HCT116 (cell line): Measurements from ENCODE around the gene EML1. TPM values are rescaled to one million over a fixed set of nuclear protein-coding genes. Genes with fewer than 3 reads are reported as not detected.

Source experiments
- ATAC-seq: fragments of 200-7000 bp; cut with Tn5 transposase; 2 replicates; pipeline ENCODE4 v1.9.1; 2020; ENCODE audit warnings: mild to moderate bottlenecking, moderate library complexity
- BruUV-seq: library from RNA; stranded (reverse); fragments of 400-500 nt; replicated peaks from 2 replicates; lab custom pipeline; 2021; lab: Mats Ljungman, UMichigan
- CTCF ChIA-PET: fragments of 300-600 bp; sonication (Branson Sonifier 250); formaldehyde crosslinking; loops from one replicate; lab custom pipeline; 2021; ENCODE audit warnings: antibody characterized with exemption; lab: Charles Lee
- POLR2A ChIA-PET: fragments of 300-600, 350-600 bp; sonication (Branson Sonifier 250); formaldehyde crosslinking; loops from one replicate; lab custom pipeline; 2021; ENCODE audit warnings: antibody characterized with exemption; lab: Charles Lee
- RAD21 ChIA-PET, 2 experiments: fragments of 300-600 bp; sonication (Branson Sonifier 250); formaldehyde crosslinking; loops; one replicate each; lab custom pipeline; 2023; ENCODE audit warnings: low total read pairs in 2 of 2; ENCODE audit not compliant: uncharacterized antibody in 2 of 2, unreplicated experiment in 2 of 2, low non-redundant PET in 1 of 2; lab: Charles Lee
- DNase-seq: peaks from one replicate; pipeline ENCODE4 v3.0.0-alpha.2; 2010; ENCODE audit warnings: low read depth, low spot score
- H2AFZ ChIP-seq: fragments of 200-600 bp; shearing (Covaris generic), sonication (generic); 2 replicates; pipeline ENCODE4 v1.6.1; 2017; ENCODE audit warnings: low read depth, mixed run types, mixed read lengths, antibody characterized with exemption, low read length; ENCODE audit not compliant: poor library complexity, severe bottlenecking
- H3K27ac ChIP-seq: 2 replicates; pipeline ENCODE4 v1.5.1; 2012; ENCODE audit warnings: low read depth, low read length
- H3K27me3 ChIP-seq: fragments of 200-600 bp; sonication (generic); 2 replicates; pipeline ENCODE4 v1.6.1; 2016; ENCODE audit warnings: mixed run types, low read length, mixed read lengths; ENCODE audit not compliant: insufficient read depth
- H3K36me3 ChIP-seq, 2 experiments: fragments of 200-500 bp in 1 of 2; fragments of 200-600 bp in 1 of 2; sonication (Bioruptor generic) in 1 of 2; sonication (generic) in 1 of 2; 2 replicates each; pipeline versions ENCODE4 v1.5.1 to v1.6.1; 2014 to 2016; ENCODE audit warnings: low read length in 2 of 2, inconsistent platforms in 1 of 2, mixed read lengths in 1 of 2, mixed run types in 1 of 2; ENCODE audit not compliant: insufficient read depth in 2 of 2, control insufficient read depth in 1 of 2
- H3K4me1 ChIP-seq, 2 experiments: fragments of 200-600 bp in 1 of 2; sonication (generic) in 1 of 2; 2 replicates each; pipeline versions ENCODE4 v1.5.1 to v1.6.1; 2012 to 2017; ENCODE audit warnings: low read length in 2 of 2, inconsistent platforms in 1 of 2, mild to moderate bottlenecking in 1 of 2, mixed read lengths in 1 of 2, mixed run types in 1 of 2, moderate library complexity in 1 of 2; ENCODE audit not compliant: insufficient read depth in 2 of 2, control insufficient read depth in 1 of 2
- H3K4me2 ChIP-seq: fragments of 200-600 bp; sonication (generic); 2 replicates; pipeline ENCODE4 v1.6.1; 2017; ENCODE audit warnings: mixed run types, low read length, mixed read lengths
- H3K4me3 ChIP-seq, 2 experiments: fragments of 200-600 bp in 1 of 2; sonication (generic) in 1 of 2; replicated peaks in 1 of 2; 2 replicates each; pipeline ENCODE4 v1.5.1; 2011 to 2016; ENCODE audit warnings: low read length in 2 of 2, control low read depth in 1 of 2, low read depth in 1 of 2, mild to moderate bottlenecking in 1 of 2, mixed read lengths in 1 of 2, mixed run types in 1 of 2
- H3K79me2 ChIP-seq: fragments of 200-600 bp; sonication (generic); 2 replicates; pipeline ENCODE4 v1.6.1; 2017; ENCODE audit warnings: mild to moderate bottlenecking, mixed run types, low read length, moderate library complexity, mixed read lengths; ENCODE audit not compliant: insufficient read depth
- H3K9ac ChIP-seq: fragments of 200-600 bp; sonication (generic); 2 replicates; pipeline ENCODE4 v1.6.1; 2016; ENCODE audit warnings: low read length, mixed read lengths
- H3K9me2 ChIP-seq: fragments of 200-600 bp; sonication (generic), shearing (Covaris generic); 2 replicates; pipeline ENCODE4 v1.6.1; 2017; ENCODE audit warnings: mixed run types, mild to moderate bottlenecking, moderate library complexity; ENCODE audit not compliant: insufficient read depth
- H3K9me3 ChIP-seq, 2 experiments: fragments of 200-500 bp in 1 of 2; fragments of 200-600 bp in 1 of 2; sonication (Bioruptor generic) in 1 of 2; sonication (generic) in 1 of 2; 2 replicates each; pipeline ENCODE4 v1.6.1; 2014 to 2017; ENCODE audit warnings: low read length in 2 of 2, mixed read lengths in 2 of 2, inconsistent platforms in 1 of 2, low read depth in 1 of 2, mild to moderate bottlenecking in 1 of 2, mixed run types in 1 of 2, moderate library complexity in 1 of 2; ENCODE audit not compliant: control insufficient read depth in 1 of 2, insufficient read depth in 1 of 2
- H4K20me1 ChIP-seq: fragments of 200-600 bp; sonication (generic), shearing (Covaris generic); 2 replicates; pipeline ENCODE4 v1.6.1; 2017; ENCODE audit warnings: mixed run types, mild to moderate bottlenecking, moderate library complexity; ENCODE audit not compliant: insufficient read depth
- CBX3 ChIP-seq: IDR thresholded peaks from 2 replicates; pipeline ENCODE4 v1.6.1; 2012; ENCODE audit warnings: low read depth
- CEBPB ChIP-seq: IDR thresholded peaks from 2 replicates; pipeline ENCODE4 v1.6.1; 2012; ENCODE audit warnings: low read depth
- CTCF ChIP-seq, 3 experiments: fragments of 200-600 bp in 1 of 3; sonication (generic) in 1 of 3; IDR thresholded peaks in 2 of 3; conservative IDR thresholded peaks in 1 of 3; 2 replicates each; pipeline ENCODE4 v1.5.1; 2012 to 2017; ENCODE audit warnings: low read depth in 2 of 3, low read length in 2 of 3, antibody characterized with exemption in 1 of 3, borderline replicate concordance in 1 of 3, control low read depth in 1 of 3, mild to moderate bottlenecking in 1 of 3, mixed read lengths in 1 of 3, mixed run types in 1 of 3, moderate library complexity in 1 of 3; ENCODE audit not compliant: insufficient read depth in 1 of 3
- EGR1 ChIP-seq: IDR thresholded peaks from 2 replicates; pipeline ENCODE4 v1.6.1; 2012; ENCODE audit warnings: low read depth
- ELF1 ChIP-seq: IDR thresholded peaks from 2 replicates; pipeline ENCODE4 v1.6.1; 2012; ENCODE audit warnings: low read depth, borderline replicate concordance
- EZH2 ChIP-seq: fragments of 200-600 bp; sonication (generic); IDR thresholded peaks from 2 replicates; pipeline ENCODE4 v1.6.1; 2017; ENCODE audit warnings: antibody characterized with exemption, mixed run types
- EZH2phosphoT487 ChIP-seq: fragments of 200-600 bp; IDR thresholded peaks from 2 replicates; pipeline ENCODE4 v1.6.1; 2018; ENCODE audit warnings: antibody characterized with exemption, borderline replicate concordance
- FOSL1 ChIP-seq: IDR thresholded peaks from 2 replicates; pipeline ENCODE4 v1.6.1; 2012; ENCODE audit warnings: low read depth
- MAX ChIP-seq: IDR thresholded peaks from 2 replicates; pipeline ENCODE4 v1.6.1; 2012
- POLR2A ChIP-seq: IDR thresholded peaks from 2 replicates; pipeline ENCODE4 v1.7.0; 2011; ENCODE audit warnings: borderline replicate concordance; ENCODE audit not compliant: insufficient read depth, insufficient read length; ENCODE audit errors: extremely low read depth
- REST ChIP-seq: IDR thresholded peaks from 2 replicates; pipeline ENCODE4 v1.6.1; 2012; ENCODE audit warnings: low read depth
- SIN3A ChIP-seq: IDR thresholded peaks from 2 replicates; pipeline ENCODE4 v1.6.1; 2012; ENCODE audit warnings: low read depth
- SP1 ChIP-seq: IDR thresholded peaks from 2 replicates; pipeline ENCODE4 v1.6.1; 2012; ENCODE audit warnings: low read depth
- TCF7L2 ChIP-seq: IDR thresholded peaks from 2 replicates; pipeline ENCODE4 v1.7.0; 2011; ENCODE audit warnings: borderline replicate concordance, inconsistent platforms; ENCODE audit not compliant: insufficient read depth, insufficient read length; ENCODE audit errors: extremely low read depth
- YY1 ChIP-seq: IDR thresholded peaks from 2 replicates; pipeline ENCODE4 v1.6.1; 2011; ENCODE audit warnings: low read length, low read depth, moderate library complexity, mild to moderate bottlenecking; ENCODE audit not compliant: insufficient replicate concordance; ENCODE audit errors: extremely low read depth
- ZBTB33 ChIP-seq: IDR thresholded peaks from 2 replicates; pipeline ENCODE4 v1.6.1; 2011; ENCODE audit warnings: mild to moderate bottlenecking, low read length, moderate library complexity; ENCODE audit not compliant: insufficient replicate concordance; ENCODE audit errors: extremely low read depth
- intact Hi-C: fragments of 100-400 bp; cut with micrococcal nuclease; formaldehyde crosslinking; loops from 2 replicates; pipeline ENCODE4 v1.10.0; 2022
- total RNA-seq: library from RNA; stranded (reverse); gene quantifications from one replicate; pipeline ENCODE4 v1.2.1, GENCODE V29; 2021; ENCODE audit not compliant: unreplicated experiment
- TF ChIP-seq, protein P1 (sequence below): IDR thresholded peaks from 2 replicates; pipeline ENCODE4 v1.6.1; 2012

The EML1 gene
- total RNA-seq, 1 experiment from 2014 or later: 7.4 TPM

- BruUV-seq: no TSS peak
- H2AFZ ChIP-seq: no peak overlapping the region
- DNase-seq (no peak), ATAC-seq (no peak)
- TF ChIP-seq ELF1 (no peak), YY1 (no peak), EGR1 (no peak), MAX (no peak), POLR2A (no peak), EZH2phosphoT487 (no peak), CBX3 (no peak), SIN3A (no peak), FOSL1 (no peak), TCF7L2 (no peak), REST (no peak), ZBTB33 (no peak), CEBPB (no peak), EZH2 (no peak), CTCF (IDR thresholded peaks at IDR 0.05 in 2 of 3, conservative IDR thresholded peaks at IDR 0.05 in 1 of 3; ENCODE audit: borderline replicate concordance in 1 of 3, insufficient read depth in 1 of 3, low read depth in 2 of 3, low read length in 2 of 3) (no peak), SP1 (no peak)
- TF ChIP-seq, protein P1, sequence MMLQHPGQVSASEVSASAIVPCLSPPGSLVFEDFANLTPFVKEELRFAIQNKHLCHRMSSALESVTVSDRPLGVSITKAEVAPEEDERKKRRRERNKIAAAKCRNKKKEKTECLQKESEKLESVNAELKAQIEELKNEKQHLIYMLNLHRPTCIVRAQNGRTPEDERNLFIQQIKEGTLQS: no peak
- peaks cover 2 to 10% of the 10 kb centered on the region in 2 experiments; a peak in 2 of 4 replicates for H3K4me1 ChIP-seq
- H3K9ac ChIP-seq: no peak overlapping the region
- H4K20me1 ChIP-seq: no peaks in the 10 kb centered on the region
- H3K27ac ChIP-seq: no peak overlapping the region
- H3K9me2 ChIP-seq: no peaks in the 10 kb centered on the region
- H3K9me3 ChIP-seq: no peaks in the 10 kb centered on the region; a peak in 1 of 4 replicates
- H3K4me3 ChIP-seq: no peak overlapping the region
- no peaks in the 10 kb centered on the region for H3K36me3 ChIP-seq
- ChIA-PET POLR2A (no interaction called here), CTCF (no interaction called here), RAD21 (no interaction called here)
- H3K79me2 ChIP-seq: no peaks in the 10 kb centered on the region
- intact Hi-C loops: no loop called here
- no peak overlapping the region for H3K4me2 ChIP-seq
- H3K27me3 ChIP-seq: no peaks in the 10 kb centered on the region
Measured at GRCh38 chr14:99775351-99775750, 17.9 kb upstream of the EML1 start.
